ENCODE data around the gene TMEM87A.
"Not testable (repeated sequence)": the region's sequence is repeated elsewhere in the genome, so short reads cannot be mapped to it uniquely, and the experiment has no call there.

TMEM87A gene

GRCh38 chr15:42272939-42273899 is at the start of gene TMEM87A, which contains the start of gene GANC:
TSS of gene TMEM87A (minus strand) at chr15:42273433. CDS start at chr15:42273398, 35 bp downstream.
TSS of gene GANC (plus strand) at chr15:42273201. CDS start at chr15:42274482, 1,281 bp downstream.
- peak; percentile 96 for DNase-seq (ENCODE audit: low read depth)

GRCh38 chr15:42319206-42319605 is 46.0 kb upstream of the TMEM87A start:
- DNase-seq (ENCODE audit: low read depth), result no peak

- DNase-seq (ENCODE audit: low read depth), result not testable (repeated sequence)
These were observed 43.1 kb upstream of the TMEM87A start for GRCh38 chr15:42316282-42316805.

GRCh38 chr15:42315521-42315920 is 42.3 kb upstream of the TMEM87A start:
- no peak for DNase-seq (ENCODE audit: low read depth)

GRCh38 chr15:42314818-42315217 is 41.6 kb upstream of the TMEM87A start:
- no peak for DNase-seq (ENCODE audit: low read depth)

- DNase-seq (ENCODE audit: low read depth), result no peak
These were observed 40.2 kb upstream of the TMEM87A start for GRCh38 chr15:42313463-42313862.

- no peak for DNase-seq (ENCODE audit: low read depth)
These were observed 33.4 kb upstream of the TMEM87A start for GRCh38 chr15:42306681-42307080.

GRCh38 chr15:42301004-42301403 is 27.8 kb upstream of the TMEM87A start:
- DNase-seq (ENCODE audit: low read depth), result not testable (repeated sequence)

GRCh38 chr15:42289166-42289565 is 15.9 kb upstream of the TMEM87A start:
- no peak for DNase-seq (ENCODE audit: low read depth)

- no peak for DNase-seq (ENCODE audit: low read depth)
These were observed 14.7 kb upstream of the TMEM87A start for GRCh38 chr15:42287931-42288330.

GRCh38 chr15:42286445-42287029 is 13.3 kb upstream of the TMEM87A start:
- no peak for DNase-seq (ENCODE audit: low read depth)

GRCh38 chr15:42285034-42285433 is 11.8 kb upstream of the TMEM87A start:
- no peak for DNase-seq (ENCODE audit: low read depth)

GRCh38 chr15:42284551-42284950 is 11.3 kb upstream of the TMEM87A start:
- DNase-seq (ENCODE audit: low read depth), result no peak

GRCh38 chr15:42283671-42284070 is 10.4 kb upstream of the TMEM87A start:
- DNase-seq (ENCODE audit: low read depth), result no peak

- DNase-seq (ENCODE audit: low read depth), result no peak
These were observed 9.7 kb upstream of the TMEM87A start for GRCh38 chr15:42282926-42283325.

GRCh38 chr15:42282344-42282743 is 9.1 kb upstream of the TMEM87A start:
- DNase-seq (ENCODE audit: low read depth), result no peak

- no peak for DNase-seq (ENCODE audit: low read depth)
These were observed 6.0 kb upstream of the TMEM87A start for GRCh38 chr15:42279234-42279723.

GRCh38 chr15:42276762-42277161 is 3.5 kb upstream of the TMEM87A start:
- DNase-seq (ENCODE audit: low read depth), result no peak

- DNase-seq (ENCODE audit: low read depth), result no peak
These were observed 2.7 kb upstream of the TMEM87A start for GRCh38 chr15:42275780-42276391.

- DNase-seq (ENCODE audit: low read depth), result no peak
These were observed 1.4 kb upstream of the TMEM87A start for GRCh38 chr15:42274702-42274989.

- DNase-seq (ENCODE audit: low read depth), result peak; percentile 34
These were observed 868 bp upstream of the TMEM87A start for GRCh38 chr15:42273900-42274701.

- DNase-seq (ENCODE audit: low read depth), result no peak
These were observed 2.2 kb downstream of the TMEM87A start for GRCh38 chr15:42270996-42271395.
